HEK293 (cell line): ENCODE measurements around the gene CD180.

ENCODE experiments used
- CTCF ChIA-PET: fragments of 350-600 bp; formaldehyde crosslinking; extraction: SDS; loops from one replicate; lab custom pipeline; 2021; ENCODE audit warnings: antibody characterized with exemption; lab: Yijun Ruan, JAX
- POLR2A ChIA-PET: fragments of 300-600 bp; formaldehyde crosslinking; extraction: SDS; loops from one replicate; lab custom pipeline; 2020; ENCODE audit warnings: antibody characterized with exemption, inconsistent platforms; lab: Yijun Ruan, JAX
- H3K27ac ChIP-seq: fragments of 200-500 bp; sonication (Bioruptor generic); 2 replicates; pipeline ENCODE4 v1.5.1; 2014; ENCODE audit warnings: low read depth, low read length, control low read depth, inconsistent platforms; ENCODE audit errors: extremely low read depth
- H3K36me3 ChIP-seq, 2 experiments: fragments of 200-500 bp in 1 of 2; sonication (Bioruptor generic) in 1 of 2; 1 replicate in 1 of 2; 2 replicates in 1 of 2; pipeline ENCODE4 v1.5.1; 2014 to 2017; ENCODE audit warnings: inconsistent platforms in 2 of 2, low read length in 2 of 2; ENCODE audit not compliant: control insufficient read depth in 2 of 2, insufficient read depth in 1 of 2
- H3K4me1 ChIP-seq: fragments of 200-500 bp; sonication (Bioruptor generic); 2 replicates; pipeline ENCODE4 v1.5.1; 2014; ENCODE audit warnings: mild to moderate bottlenecking, low read length, inconsistent platforms; ENCODE audit not compliant: control insufficient read depth, insufficient read depth
- H3K4me3 ChIP-seq: 2 replicates; pipeline ENCODE4 v1.5.1; 2011; ENCODE audit warnings: low read depth, mild to moderate bottlenecking, control low read depth, low read length, moderate library complexity
- H3K9me3 ChIP-seq: fragments of 200-500 bp; sonication (Bioruptor generic); 2 replicates; pipeline ENCODE4 v1.5.1; 2014; ENCODE audit warnings: low read depth, low read length, inconsistent platforms; ENCODE audit not compliant: control insufficient read depth, insufficient read depth
- ATF2 ChIP-seq: fragments of 450-650 bp; formaldehyde crosslinking; IDR thresholded peaks from 2 replicates; pipeline ENCODE4 v1.5.1; 2016; ENCODE audit warnings: missing biosample characterization, missing genetic modification characterization, low read depth
- EGR2 ChIP-seq: fragments of 450-650 bp; formaldehyde crosslinking; IDR thresholded peaks from 2 replicates; pipeline ENCODE4 v1.5.1; 2016; ENCODE audit warnings: low read depth, missing biosample characterization, missing genetic modification characterization
- GLI4 ChIP-seq: fragments of 450-650 bp; formaldehyde crosslinking; IDR thresholded peaks from 2 replicates; pipeline ENCODE4 v1.5.1; 2016; ENCODE audit warnings: missing biosample characterization, missing genetic modification characterization
- KLF9 ChIP-seq: fragments of 450-650 bp; formaldehyde crosslinking; IDR thresholded peaks from 2 replicates; pipeline ENCODE4 v1.5.1; 2016; ENCODE audit warnings: missing biosample characterization, missing genetic modification characterization, low read depth
- MEIS1 ChIP-seq: sonication (generic); formaldehyde crosslinking; IDR thresholded peaks from 2 replicates; pipeline ENCODE4 v1.8.1; 2022; ENCODE audit warnings: missing genetic modification reagents, mild to moderate bottlenecking, borderline replicate concordance
- SCRT1 ChIP-seq: fragments of 450-650 bp; formaldehyde crosslinking; IDR thresholded peaks from 2 replicates; pipeline ENCODE4 v1.5.1; 2016; ENCODE audit warnings: missing biosample characterization, missing genetic modification characterization, borderline replicate concordance
- TSHZ1 ChIP-seq: fragments of 450-650 bp; formaldehyde crosslinking; IDR thresholded peaks from 2 replicates; pipeline ENCODE4 v1.5.1; 2016; ENCODE audit warnings: missing biosample characterization, missing genetic modification characterization, borderline replicate concordance
- ZBTB17 ChIP-seq: fragments of 450-650 bp; formaldehyde crosslinking; IDR thresholded peaks from 2 replicates; pipeline ENCODE4 v1.5.1; 2016; ENCODE audit warnings: missing biosample characterization, missing genetic modification characterization
- ZEB2 ChIP-seq: fragments of 450-650 bp; formaldehyde crosslinking; IDR thresholded peaks from 2 replicates; pipeline ENCODE4 v1.5.1; 2016; ENCODE audit warnings: missing biosample characterization, missing genetic modification characterization
- ZNF138 ChIP-seq: fragments of 450-650 bp; formaldehyde crosslinking; IDR thresholded peaks from 2 replicates; pipeline ENCODE4 v1.5.1; 2016; ENCODE audit warnings: missing biosample characterization, missing genetic modification characterization, borderline replicate concordance
- ZNF169 ChIP-seq: fragments of 450-650 bp; formaldehyde crosslinking; IDR thresholded peaks from 2 replicates; pipeline ENCODE4 v1.5.1; 2016; ENCODE audit warnings: missing biosample characterization, missing genetic modification characterization
- ZNF248 ChIP-seq: fragments of 450-650 bp; formaldehyde crosslinking; IDR thresholded peaks from 2 replicates; pipeline ENCODE4 v1.5.1; 2017; ENCODE audit warnings: missing biosample characterization, missing genetic modification characterization
- ZNF26 ChIP-seq: fragments of 450-650 bp; formaldehyde crosslinking; IDR thresholded peaks from 2 replicates; pipeline ENCODE4 v1.5.1; 2016; ENCODE audit warnings: missing biosample characterization, missing genetic modification characterization
- ZNF280D ChIP-seq: fragments of 450-650 bp; formaldehyde crosslinking; IDR thresholded peaks from 2 replicates; pipeline ENCODE4 v1.5.1; 2016; ENCODE audit warnings: missing biosample characterization, missing genetic modification characterization
- ZNF311 ChIP-seq: fragments of 450-650 bp; formaldehyde crosslinking; IDR thresholded peaks from 2 replicates; pipeline ENCODE4 v1.5.1; 2017; ENCODE audit warnings: missing biosample characterization, missing genetic modification characterization, borderline replicate concordance
- ZNF366 ChIP-seq: fragments of 450-650 bp; formaldehyde crosslinking; conservative IDR thresholded peaks from 2 replicates; pipeline ENCODE4 v1.5.1; 2016; ENCODE audit warnings: missing biosample characterization, missing genetic modification characterization
- ZNF37A ChIP-seq: fragments of 450-650 bp; IDR thresholded peaks from 2 replicates; pipeline ENCODE4 v1.5.1; 2018; ENCODE audit warnings: missing biosample characterization, missing genetic modification characterization
- ZNF473 ChIP-seq: fragments of 450-650 bp; formaldehyde crosslinking; IDR thresholded peaks from 2 replicates; pipeline ENCODE4 v1.5.1; 2017; ENCODE audit warnings: missing biosample characterization, missing genetic modification characterization
- ZNF530 ChIP-seq: fragments of 450-650 bp; formaldehyde crosslinking; IDR thresholded peaks from 2 replicates; pipeline ENCODE4 v1.5.1; 2016; ENCODE audit warnings: low read depth, missing biosample characterization, missing genetic modification characterization
- ZNF549 ChIP-seq: fragments of 450-650 bp; IDR thresholded peaks from 2 replicates; pipeline ENCODE4 v1.5.1; 2018; ENCODE audit warnings: missing biosample characterization, missing genetic modification characterization, mild to moderate bottlenecking, inconsistent platforms, moderate library complexity

The CD180 gene

GRCh38 chr5:67190410-67190809, 6.2 kb downstream of the CD180 start:
- Histone ChIP-seq H3K4me1 (no peaks in the 10 kb centered on the region), H3K27ac (no peak overlapping the region), H3K9me3 (no peaks in the 10 kb centered on the region), H3K36me3 (no peaks in the 10 kb centered on the region), H3K4me3 (no peak overlapping the region)
- CTCF ChIA-PET: no interaction called here
- TF ChIP-seq EGR2 (tag by site-specific recombination): no peak
- TF ChIP-seq ZBTB17 (tag by site-specific recombination): no peak
- no peak for TF ChIP-seq ZNF138 (tag by site-specific recombination)
- TF ChIP-seq ZNF549 (tag by site-specific recombination): no peak
- TF ChIP-seq KLF9 (tag by site-specific recombination): no peak
- TF ChIP-seq ZNF280D (tag by site-specific recombination): no peak
- TF ChIP-seq GLI4 (tag by site-specific recombination): no peak
- no peak for TF ChIP-seq ZNF169
- no peak for TF ChIP-seq ZNF37A
- no peak for TF ChIP-seq ZNF530
- no peak for TF ChIP-seq MEIS1 (CRISPR knock-in tag)
- no peak for TF ChIP-seq ATF2
- TF ChIP-seq TSHZ1 (tag by site-specific recombination): no peak
- no peak for TF ChIP-seq ZNF473
- TF ChIP-seq ZNF366 (tag by site-specific recombination): no peak
- no peak for TF ChIP-seq ZNF26
- TF ChIP-seq, all 188 proteins: peak for 0
- POLR2A ChIA-PET: no interaction called here

DNA sequence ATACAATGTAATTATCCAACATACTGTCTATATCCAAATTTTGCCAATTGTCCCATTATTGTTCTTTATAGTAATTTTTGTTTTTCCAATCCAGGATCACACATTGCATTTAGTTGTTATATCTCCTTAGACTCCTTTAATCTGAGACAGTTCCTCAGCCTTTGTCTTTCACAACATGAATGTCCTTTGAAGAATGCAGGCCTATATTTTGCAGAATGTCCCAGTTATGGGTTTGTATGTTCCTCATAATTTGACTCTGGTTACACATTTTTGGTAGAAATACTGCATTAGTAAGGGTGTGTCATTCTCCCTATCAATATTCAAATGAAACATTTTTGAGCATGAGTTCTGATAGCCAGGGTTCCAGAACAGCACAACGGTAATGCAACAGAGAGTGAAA, 6.7 kb downstream of the CD180 start:
- Histone ChIP-seq H3K4me1 (no peaks in the 10 kb centered on the region), H3K4me3 (no peak overlapping the region), H3K9me3 (no peaks in the 10 kb centered on the region), H3K27ac (no peak overlapping the region), H3K36me3 (no peaks in the 10 kb centered on the region)
- TF ChIP-seq ZEB2 (no peak), ZNF248 (no peak), SCRT1 (tag by site-specific recombination) (no peak), ZNF311 (tag by site-specific recombination) (no peak), ZNF169 (no peak)
- CTCF ChIA-PET: no interaction called here
- POLR2A ChIA-PET: no interaction called here
